ELR (cell line): ENCODE measurements around the gene KANK3.
"Not testable (repeated sequence)": the region's sequence is repeated elsewhere in the genome, so short reads cannot be mapped to it uniquely, and the experiment has no call there.

Experiments
- DNase-seq: peaks from one replicate; pipeline ENCODE4 v3.0.0-alpha.2; 2015; ENCODE audit warnings: low read depth

KANK3 gene

GRCh38 chr19:8342684-8343482 lies at the start of gene KANK3:
Gene KANK3, minus strand, starts transcription at chr19:8343262. Its CDS starts 5,434 bp downstream, at chr19:8337828.
- DNase-seq = peak; percentile 97

GRCh38 chr19:8392017-8392591 lies 49.0 kb upstream of the KANK3 start:
- DNase-seq = no peak

- no peak for DNase-seq
Measured at GRCh38 chr19:8391198-8392016, 48.3 kb upstream of the KANK3 start.

- DNase-seq = peak; percentile 93
Measured at GRCh38 chr19:8390617-8390981, 47.5 kb upstream of the KANK3 start.

- peak; percentile 100 for DNase-seq
Measured at GRCh38 chr19:8389891-8390616, 47.0 kb upstream of the KANK3 start, which contains the start of gene RAB11B. Gene RAB11B, plus strand, starts transcription at chr19:8390360. Its CDS starts 57 bp downstream, at chr19:8390417.

- DNase-seq = no peak
Measured at GRCh38 chr19:8388612-8388958, 45.5 kb upstream of the KANK3 start.

GRCh38 chr19:8387688-8388611 lies 44.9 kb upstream of the KANK3 start:
- DNase-seq = no peak

GRCh38 chr19:8386990-8387389 lies 43.9 kb upstream of the KANK3 start:
- no peak for DNase-seq

GRCh38 chr19:8386419-8386818 lies 43.4 kb upstream of the KANK3 start:
- DNase-seq = not testable (repeated sequence)

- not testable (repeated sequence) for DNase-seq
Measured at GRCh38 chr19:8385566-8385965, 42.5 kb upstream of the KANK3 start.

GRCh38 chr19:8385103-8385502 lies 42.0 kb upstream of the KANK3 start:
- DNase-seq = not testable (repeated sequence)

- DNase-seq = not testable (repeated sequence)
Measured at GRCh38 chr19:8384569-8384968, 41.5 kb upstream of the KANK3 start.

- not testable (repeated sequence) for DNase-seq
Measured at GRCh38 chr19:8379156-8379891, 36.3 kb upstream of the KANK3 start.

- no peak for DNase-seq
Measured at GRCh38 chr19:8377598-8377997, 34.5 kb upstream of the KANK3 start.

- not testable (repeated sequence) for DNase-seq
Measured at GRCh38 chr19:8376373-8376974, 33.4 kb upstream of the KANK3 start.

GRCh38 chr19:8375766-8376165 lies 32.7 kb upstream of the KANK3 start:
- DNase-seq = not testable (repeated sequence)

GRCh38 chr19:8373867-8374813 lies 31.1 kb upstream of the KANK3 start:
- DNase-seq = no peak

- no peak for DNase-seq
Measured at GRCh38 chr19:8371011-8371804, 28.1 kb upstream of the KANK3 start.
